ENCODE data around the gene DSG2.
"Not testable (repeated sequence)": the region's sequence is repeated elsewhere in the genome, so short reads cannot be mapped to it uniquely, and the experiment has no call there.

DSG2 gene

DNA sequence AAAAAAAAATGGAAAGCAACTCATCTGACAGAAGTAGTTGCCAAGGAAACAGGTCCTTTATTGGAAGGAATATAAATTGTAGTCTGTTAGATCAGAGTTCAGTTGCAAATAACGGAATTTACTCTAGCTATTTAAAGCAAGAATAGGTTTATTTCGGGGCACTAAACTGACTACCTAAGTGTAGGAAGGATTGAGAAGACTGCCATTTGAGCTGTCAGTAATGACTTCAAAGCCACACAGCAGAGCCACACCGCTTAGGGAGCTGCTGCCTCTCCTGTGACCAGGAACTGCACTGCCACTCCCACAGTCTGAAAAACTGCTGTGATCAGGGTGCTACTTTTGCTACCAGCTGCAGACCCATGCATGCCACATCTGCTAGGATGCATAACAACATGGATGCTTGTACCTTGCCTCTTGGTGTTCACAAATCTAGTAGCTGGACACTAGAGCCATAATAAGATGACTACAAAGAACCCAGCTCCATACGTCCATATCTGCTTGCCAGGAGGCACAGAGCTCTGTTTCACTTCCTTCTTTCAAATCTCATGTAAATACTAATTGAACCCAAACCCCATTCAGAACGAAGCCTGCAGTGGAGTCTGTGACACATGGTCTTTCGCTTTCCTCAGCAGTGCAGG, 2.2 kb downstream of the DSG2 start:
- no peak for DNase-seq (ENCODE audit: low read depth, low spot score)

DNA sequence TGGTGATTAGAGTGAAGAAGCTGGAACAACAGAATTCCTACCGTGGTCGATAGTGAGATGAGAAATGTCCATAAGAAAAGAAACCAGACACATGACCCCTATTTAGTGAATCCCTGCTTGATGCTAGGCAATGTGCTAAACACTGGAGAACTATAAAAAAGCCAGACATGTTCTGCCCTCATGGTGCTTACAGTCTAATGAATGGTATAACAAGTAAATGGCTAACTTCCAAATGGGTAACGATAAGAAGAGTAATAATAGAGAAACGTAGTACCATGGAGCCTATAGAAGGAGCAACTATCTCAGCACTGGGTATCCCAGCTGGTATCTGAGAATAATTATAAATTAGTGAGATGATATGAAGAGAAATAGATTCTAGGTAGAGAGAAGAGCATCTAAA, 5.0 kb downstream of the DSG2 start:
- DNase-seq (ENCODE audit: low read depth, low spot score), result no peak

DNA sequence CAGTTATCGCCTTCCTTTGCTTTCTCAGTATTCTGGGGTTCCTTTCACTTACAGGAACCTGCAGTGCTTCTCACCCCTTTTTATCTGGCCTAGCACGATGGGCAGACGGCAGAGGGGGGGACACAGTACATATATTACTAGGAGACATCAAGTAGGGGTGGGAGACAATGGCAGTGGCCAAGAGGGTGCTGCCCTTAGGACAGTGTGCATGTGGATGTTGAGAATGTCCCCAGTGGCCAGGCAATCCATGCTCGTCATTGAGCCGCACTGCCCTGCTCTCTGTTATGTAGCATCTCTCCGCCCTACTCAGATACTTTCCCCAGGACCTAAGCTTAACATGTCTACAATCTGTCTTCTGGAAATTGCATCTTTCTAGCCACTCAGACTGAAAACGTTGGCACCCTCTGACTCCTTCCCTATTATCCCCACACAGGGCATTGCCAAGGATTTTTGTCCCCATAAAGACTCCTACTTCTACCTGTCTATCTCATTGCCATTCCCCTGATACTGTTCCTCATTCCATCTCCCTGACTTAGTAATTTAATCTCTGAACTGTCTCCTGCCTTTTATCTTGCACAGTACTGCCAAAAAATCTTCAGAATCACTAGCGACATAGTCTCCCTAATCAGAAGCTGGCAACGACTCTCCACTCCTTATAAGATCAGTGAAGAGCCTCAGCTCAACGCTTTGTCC, 6.6 kb downstream of the DSG2 start:
- no peak for DNase-seq (ENCODE audit: low read depth, low spot score)

DNA sequence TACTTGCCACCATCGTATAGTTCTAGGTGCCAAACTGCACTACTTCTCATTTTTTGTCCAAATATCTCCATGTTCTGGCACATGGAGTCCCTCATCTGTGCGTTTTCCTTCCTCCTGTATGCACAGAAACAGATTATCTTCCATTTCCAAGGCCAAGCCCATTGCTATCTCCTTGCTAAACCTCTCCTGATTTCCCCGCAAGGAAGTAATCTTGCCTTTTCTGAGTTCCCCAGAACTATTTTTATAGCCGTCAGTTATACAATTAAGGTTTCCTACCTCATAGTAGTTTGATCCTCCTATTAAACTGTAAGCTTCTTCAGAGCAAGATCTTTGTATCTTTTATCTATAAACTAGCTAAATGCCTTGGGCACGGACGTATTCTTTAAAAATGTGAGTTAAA, 7.2 kb downstream of the DSG2 start:
- DNase-seq (ENCODE audit: low read depth, low spot score), result no peak

DNA sequence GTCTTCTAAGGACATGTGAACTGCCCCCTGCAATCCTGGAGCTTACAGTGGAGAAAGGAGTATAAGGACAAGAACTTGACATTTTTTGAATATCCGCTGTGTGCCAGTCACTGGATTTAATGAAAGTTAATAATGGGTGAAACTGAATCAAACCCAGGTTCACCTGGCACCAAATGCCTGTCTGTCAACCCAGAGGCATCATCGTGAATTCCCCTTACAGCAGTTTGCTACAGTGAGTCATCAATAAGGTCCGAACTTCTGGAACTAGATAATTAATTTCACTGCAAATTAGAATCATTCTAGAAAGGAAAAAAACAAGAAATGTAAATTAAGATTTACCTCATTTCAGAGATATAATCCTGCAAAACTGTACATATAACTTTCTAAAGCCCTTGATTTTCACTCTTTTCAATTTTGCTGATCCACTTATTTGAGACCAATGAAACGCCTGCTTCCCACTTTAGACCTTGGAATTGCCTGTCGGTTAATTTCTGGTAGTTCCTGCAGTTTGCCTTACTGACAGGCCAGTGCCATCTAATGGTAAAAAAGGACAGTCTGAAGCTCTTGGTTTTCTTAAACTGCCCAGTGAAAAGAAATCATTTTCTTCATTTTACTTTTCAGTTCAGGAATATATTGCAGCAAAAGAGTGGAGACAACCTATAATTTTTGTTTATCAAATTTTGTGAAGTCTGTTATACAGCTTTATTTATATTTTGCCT, 8.2 kb downstream of the DSG2 start:
- DNase-seq (ENCODE audit: low read depth, low spot score), result peak; percentile 50

DNA sequence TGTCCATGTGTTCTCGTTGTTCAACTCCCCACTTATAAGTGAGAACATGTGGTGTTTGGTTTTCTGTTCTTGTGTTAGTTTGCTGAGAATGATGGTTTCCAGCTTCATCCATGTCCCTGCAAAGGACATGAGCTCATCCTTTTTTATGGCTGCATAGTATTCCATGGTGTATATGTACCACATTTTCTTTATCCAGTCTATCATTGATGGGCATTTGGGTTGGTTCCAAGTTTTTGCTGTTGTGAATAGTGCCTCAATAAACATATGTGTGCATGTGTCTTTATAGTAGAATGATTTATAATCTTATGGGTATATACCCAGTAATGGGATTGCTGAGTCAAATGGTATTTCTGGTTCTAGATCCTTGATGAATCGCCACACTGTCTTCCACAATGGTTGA, 9.1 kb downstream of the DSG2 start:
- DNase-seq (ENCODE audit: low read depth, low spot score), result not testable (repeated sequence)

DNA sequence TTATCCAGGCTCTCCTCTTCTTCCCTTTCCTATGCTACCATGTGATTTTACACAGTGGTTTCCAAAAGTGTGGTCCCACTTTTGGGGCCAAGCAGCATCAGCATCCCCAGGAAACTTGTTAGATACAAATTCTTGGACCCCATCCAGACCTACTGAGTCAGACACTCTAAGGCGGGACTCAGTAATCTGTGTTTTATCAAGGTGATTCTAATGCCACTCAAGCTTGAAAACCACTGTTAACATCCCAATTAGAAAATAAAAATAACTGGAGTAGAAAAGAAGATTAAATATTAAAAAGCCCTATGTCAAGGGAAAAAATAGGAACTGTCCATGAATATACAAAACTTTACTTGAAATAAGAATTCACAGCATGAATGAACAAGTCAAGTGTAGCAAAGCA, 10.8 kb downstream of the DSG2 start:
- DNase-seq (ENCODE audit: low read depth, low spot score), result no peak

DNA sequence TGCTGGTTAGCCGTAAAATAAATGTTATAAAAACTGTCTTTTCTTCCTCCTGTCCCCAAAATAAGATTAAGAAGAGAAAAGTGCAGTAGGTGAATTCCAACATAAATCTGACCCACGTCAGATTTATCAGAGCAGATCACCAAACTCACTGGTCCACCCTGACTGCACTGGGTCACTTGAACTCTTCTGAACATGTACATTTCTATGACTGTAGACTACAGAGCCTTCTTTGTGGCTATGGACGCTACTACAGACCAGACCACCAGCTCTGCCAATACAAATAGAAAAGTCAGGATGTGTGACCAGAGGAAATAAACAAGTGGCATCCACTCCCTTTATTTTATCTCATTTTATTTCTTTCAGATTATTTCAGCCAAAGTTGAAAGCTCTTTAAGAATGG, 11.6 kb downstream of the DSG2 start:
- DNase-seq (ENCODE audit: low read depth, low spot score), result no peak

DNA sequence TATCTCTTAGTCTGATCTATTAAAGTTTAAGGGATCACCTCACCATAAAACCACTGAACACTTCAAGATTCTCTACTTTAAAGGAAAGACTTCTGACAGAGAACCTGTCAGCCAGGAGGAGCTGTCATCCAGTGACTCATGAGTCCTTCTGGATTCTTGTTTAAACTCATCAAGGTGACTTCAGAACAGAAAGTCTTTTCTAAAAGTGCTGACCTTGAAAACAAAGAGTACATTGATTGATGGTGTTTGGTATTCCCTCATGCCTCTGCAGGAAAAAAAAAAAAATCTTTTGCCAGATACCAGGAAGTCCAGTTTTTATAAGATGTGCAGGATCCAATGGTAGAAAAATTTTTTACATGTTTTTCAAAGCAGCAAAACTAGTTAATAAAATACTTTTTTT, 12.3 kb downstream of the DSG2 start:
- DNase-seq (ENCODE audit: low read depth, low spot score), result no peak

DNA sequence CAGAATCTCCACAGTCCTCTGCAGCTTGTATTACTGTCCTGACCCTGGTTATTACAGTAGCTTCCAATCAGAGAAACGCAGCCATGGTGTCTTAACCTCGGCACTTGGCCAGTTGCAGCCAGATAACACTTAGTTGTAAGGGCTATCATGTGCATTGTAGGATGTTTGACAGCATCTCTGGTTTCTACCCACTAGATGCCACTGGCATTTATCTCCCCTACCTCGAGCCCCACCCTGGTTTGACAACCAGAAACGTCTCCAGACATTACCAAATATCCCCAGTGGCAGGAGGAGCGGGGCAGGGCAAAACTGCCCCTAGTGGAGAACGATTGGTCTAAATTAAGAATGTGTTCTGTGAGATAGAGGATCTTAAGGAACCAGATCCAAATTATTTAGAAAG, 13.1 kb downstream of the DSG2 start:
- no peak for DNase-seq (ENCODE audit: low read depth, low spot score)

DNA sequence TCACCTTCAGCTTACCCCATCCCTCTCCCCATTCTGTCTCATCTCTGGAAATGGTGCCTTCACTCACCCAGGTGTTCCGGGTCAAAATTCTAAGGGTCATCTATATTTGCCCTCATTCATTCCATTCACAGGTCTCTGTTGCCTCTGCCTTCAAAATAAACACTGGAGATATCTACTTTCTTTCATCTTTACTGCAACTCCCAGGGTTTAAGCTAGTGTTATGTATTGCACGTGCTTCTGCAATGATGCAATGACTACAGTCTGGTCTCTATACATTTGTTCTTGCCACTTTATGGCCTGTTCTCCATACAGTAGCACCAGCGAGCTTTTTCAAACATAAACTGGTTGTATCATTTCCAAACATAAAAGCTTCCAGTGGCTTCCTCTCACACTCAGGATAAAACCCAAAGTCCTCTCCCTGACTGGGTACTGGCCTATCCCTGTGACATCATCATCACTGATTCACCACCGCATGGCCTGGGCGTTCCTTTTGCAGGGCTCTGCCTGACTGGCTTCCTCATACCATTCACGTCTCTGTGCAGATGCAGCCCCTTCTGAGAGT, 14.3 kb downstream of the DSG2 start:
- DNase-seq (ENCODE audit: low read depth, low spot score), result peak; percentile 66

DNA sequence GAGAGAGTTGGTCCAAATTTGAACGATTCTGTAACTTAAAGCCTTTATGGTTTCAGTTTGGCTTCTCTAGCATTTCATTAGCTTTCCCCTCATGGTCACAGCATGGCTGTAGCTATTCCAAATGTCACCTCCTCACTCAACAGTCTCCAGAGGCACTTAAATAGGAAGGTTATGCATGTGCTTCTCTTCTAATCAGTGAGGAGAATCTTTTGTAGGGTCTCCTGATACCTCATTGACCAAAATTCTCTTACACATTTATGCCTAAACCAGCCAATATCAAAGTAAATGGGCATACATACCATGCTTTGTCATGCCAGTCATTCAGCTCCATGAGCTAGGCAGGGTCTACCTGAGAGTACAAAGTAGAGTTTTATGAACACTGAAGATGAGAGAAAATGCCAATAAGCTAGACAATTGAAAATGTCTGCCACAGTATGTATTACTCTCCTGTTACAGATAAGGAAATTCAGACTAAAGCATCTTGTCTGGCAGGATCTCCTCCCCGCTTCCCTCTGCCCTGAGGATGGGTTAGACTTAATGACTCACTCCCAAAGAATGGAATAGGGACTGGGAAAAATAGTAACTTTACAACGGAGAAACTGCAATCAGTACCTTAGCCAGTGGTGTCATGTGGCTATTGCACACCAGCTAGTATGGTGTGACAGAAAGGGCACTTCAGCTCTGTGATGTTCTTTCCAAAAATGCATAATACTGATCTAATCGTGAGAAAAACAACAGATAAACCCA, 15.4 kb downstream of the DSG2 start:
- peak; percentile 62 for DNase-seq (ENCODE audit: low read depth, low spot score)

DNA sequence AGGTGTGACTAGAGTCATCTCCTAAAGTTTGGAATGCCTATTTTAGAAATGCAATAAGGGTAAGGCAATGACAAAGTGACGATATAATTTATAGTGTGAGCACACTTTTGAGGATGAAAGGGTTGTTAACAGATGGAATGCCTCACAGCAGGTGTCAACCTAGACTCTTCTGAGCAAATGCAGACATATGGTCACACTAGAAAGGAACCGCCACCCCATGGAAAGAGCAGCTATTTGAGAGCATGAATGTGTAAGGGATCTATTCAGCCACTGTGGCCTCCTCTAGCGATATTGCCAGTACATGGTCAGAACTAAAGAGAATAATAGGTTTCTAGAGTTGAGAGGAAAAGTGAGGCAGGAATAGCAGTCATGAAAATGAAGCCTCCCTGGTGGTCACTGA, 18.5 kb downstream of the DSG2 start:
- no peak for DNase-seq (ENCODE audit: low read depth, low spot score)

DNA sequence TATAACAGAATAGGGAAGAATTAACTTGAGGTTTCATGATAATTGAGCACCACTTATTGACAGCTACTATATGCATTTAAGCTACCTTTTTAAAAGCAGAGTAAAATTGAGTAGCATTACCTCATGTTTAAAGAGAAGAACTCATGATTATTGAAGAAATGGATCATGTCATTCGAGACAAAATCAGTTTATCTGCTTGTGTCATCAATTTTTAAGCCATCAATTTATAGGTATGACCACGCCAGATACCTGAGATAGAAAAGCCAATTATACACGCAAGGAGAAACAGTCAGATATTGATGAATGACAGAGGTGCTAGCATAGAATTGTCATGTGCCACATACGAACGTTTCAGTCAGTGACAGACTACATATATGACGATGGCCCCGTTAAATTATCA, 28.4 kb downstream of the DSG2 start:
- DNase-seq (ENCODE audit: low read depth, low spot score), result no peak

DNA sequence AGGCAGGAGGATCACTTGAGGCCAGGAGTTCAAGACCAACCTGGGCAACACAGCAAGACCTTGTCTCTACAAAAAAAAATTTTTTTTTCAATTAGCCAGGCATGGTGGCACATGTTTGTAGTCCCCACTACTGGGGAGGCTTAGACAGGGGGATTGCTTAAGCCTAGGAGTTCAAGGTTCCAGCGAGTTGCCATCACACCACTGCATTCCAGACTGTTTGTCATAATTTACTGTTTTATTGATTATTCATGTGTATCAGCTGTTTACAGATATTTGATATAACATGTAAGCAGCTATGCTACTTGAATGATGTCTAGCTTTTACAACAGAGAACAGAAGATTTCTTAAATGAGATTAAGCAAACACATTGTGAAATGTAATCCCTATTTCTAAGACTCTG, 35.3 kb downstream of the DSG2 start:
- DNase-seq (ENCODE audit: low read depth, low spot score), result no peak

DNA sequence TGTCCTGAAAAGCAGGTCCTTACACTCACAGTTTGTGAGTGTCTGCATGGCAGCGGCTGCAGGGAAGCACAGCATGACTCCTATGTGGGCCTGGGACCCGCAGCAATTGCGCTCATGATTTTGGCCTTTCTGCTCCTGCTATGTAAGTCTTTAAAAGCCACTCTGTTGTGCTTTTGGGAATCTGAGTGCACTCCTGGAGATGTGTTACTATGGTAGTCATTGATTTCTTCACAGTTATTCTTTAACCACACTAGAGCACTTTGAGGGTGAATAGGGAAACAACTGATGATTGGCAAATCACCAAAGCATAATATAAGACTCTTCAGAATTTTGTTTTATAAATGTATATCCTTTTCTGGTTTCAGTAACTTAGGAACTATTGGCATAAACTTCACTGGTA, 40.9 kb downstream of the DSG2 start:
- DNase-seq (ENCODE audit: low read depth, low spot score), result no peak

DNA sequence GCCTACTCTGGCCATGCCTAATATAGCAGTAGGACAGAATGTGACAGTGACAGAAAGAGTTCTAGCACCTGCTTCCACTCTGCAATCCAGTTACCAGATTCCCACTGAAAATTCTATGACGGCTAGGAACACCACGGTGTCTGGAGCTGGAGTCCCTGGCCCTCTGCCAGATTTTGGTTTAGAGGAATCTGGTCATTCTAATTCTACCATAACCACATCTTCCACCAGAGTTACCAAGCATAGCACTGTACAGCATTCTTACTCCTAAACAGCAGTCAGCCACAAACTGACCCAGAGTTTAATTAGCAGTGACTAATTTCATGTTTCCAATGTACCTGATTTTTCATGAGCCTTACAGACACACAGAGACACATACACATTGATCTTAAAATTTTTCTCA, 48.5 kb downstream of the DSG2 start:
- DNase-seq (ENCODE audit: low read depth, low spot score), result peak; percentile 91

DNA sequence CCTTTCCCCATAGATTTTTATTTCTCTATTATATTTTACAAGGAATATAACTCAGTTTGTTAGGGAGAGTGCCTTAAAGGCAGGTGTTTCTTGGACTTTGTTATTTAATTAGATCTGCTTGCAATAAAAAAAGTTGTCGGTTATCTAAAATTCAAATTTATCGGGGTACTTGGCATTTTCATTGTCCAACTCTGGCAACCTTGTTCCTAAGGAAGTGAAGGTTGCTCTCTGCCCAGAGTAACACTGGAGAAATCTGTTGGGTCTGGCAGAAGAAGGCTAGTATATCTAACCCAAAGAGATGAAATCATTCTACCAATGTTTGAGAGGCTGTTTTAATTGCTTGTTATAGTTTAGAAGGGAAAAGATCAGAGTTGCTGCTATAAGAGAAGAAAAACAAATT, 50.9 kb downstream of the DSG2 start:
- no peak for DNase-seq (ENCODE audit: low read depth, low spot score)

DNA sequence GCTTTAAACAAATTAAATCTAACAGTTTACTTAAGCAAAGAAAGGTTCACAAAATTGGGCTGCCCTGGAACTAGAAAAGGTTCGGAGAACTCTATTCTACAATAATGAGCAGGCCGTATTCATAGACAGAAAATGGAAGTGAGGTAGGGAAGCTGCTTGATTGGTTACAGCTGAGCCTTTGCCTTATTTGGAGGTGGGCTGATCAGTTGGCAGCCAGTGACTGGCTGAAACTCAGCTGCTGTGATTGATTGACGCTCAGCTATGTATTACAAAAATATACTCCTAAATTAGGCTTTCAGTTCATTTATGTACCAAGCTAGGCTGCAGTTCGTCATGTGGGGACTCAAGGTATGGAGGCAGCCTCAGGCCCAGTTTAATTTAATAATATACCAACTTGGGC, 51.4 kb downstream of the DSG2 start:
- DNase-seq (ENCODE audit: low read depth, low spot score), result no peak

DNA sequence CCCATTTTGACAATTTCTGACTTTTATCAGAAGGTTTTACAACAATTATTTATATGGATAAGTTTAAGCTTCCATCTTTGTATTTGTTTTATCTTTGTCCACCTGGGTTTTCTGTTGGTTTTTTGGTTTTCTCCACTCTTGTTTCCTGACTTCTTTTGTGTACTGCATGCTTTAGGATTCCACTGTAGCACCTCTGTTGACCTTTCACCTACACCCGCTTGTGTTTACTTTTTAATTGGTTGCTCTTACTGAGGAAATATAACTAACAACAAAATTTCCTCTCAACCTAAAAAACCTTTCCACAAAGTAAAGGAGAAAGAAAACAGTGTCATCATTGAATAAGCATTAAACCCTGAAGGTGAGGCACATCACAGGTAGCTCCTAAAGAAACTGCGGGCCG, 53.9 kb downstream of the DSG2 start:
- no peak for DNase-seq (ENCODE audit: low read depth, low spot score)

DNA sequence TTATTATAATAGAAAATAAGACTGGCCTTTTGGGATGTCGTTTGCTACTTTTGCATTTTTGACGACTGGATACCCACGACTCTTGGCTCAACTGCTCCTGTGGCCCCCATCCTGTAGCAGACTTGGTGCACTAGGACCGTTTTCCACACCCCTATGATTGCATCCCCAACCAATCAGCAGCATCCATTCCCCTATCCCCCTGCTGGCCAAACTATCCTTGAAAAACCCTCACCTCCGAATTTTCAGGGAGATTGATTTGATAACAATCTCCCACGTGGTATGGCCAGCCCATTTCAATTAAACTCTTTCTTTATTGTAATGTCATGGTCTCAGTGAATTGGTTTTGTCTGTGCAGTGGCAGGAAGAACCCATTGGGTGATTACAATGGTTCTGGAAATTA, 55.8 kb downstream of the DSG2 start:
- no peak for DNase-seq (ENCODE audit: low read depth, low spot score)

DNA sequence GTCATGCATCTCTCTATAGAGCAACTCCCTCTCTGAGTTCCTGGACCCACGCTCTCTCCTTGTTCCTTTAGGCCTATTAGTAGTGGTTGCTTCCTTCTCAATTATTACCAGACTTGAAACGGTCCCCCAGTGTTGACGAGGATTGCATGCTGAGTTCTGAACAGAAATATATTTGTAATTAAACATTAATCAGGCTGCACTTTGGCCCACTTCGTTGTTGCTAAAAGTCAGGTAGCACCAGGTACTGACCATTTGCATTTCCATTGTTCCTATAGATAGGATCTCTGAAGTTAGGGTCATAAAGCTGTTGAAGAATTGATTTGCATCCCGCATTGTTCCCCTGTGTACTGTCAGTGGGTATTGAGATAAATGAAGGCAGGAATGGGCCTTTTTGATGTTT, 56.8 kb downstream of the DSG2 start:
- DNase-seq (ENCODE audit: low read depth, low spot score), result no peak
